ENCODE results near the gene KEL.

The KEL gene

DNA sequence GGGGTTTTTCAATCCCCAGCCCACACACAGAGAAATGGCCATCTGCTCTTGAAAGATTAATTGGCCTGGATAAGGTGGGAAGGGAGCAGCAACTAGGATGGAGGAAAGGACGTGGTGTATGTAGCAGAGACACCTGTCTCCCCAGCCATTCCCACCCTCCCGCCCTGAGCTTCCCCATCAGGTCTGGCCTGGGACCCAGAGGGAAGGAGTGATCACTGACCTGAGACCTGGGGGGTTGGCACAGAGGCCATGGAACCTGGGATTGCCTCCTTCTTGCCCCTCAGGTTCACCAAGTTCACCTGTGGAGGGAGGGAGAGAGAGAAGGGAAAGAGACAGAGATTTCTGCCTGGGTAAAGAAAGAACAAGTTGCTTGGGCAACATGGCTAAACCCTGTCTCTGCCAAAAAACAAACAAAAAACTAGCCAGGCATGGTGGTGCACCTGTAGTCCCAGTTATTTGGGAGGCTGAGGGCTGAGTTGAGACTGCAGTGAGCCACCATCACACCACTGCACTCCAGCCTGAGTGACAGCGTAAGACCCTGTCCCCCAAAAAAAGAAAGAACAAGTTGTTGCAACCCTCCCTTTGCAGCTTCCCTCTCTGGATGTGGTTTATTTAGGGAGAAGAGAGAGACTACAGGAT lies 65.3 kb downstream of the KEL start:
- DNase-seq, result no peak
- H3K27ac ChIP-seq, result no peak overlapping the region
- TF ChIP-seq, protein P1, sequence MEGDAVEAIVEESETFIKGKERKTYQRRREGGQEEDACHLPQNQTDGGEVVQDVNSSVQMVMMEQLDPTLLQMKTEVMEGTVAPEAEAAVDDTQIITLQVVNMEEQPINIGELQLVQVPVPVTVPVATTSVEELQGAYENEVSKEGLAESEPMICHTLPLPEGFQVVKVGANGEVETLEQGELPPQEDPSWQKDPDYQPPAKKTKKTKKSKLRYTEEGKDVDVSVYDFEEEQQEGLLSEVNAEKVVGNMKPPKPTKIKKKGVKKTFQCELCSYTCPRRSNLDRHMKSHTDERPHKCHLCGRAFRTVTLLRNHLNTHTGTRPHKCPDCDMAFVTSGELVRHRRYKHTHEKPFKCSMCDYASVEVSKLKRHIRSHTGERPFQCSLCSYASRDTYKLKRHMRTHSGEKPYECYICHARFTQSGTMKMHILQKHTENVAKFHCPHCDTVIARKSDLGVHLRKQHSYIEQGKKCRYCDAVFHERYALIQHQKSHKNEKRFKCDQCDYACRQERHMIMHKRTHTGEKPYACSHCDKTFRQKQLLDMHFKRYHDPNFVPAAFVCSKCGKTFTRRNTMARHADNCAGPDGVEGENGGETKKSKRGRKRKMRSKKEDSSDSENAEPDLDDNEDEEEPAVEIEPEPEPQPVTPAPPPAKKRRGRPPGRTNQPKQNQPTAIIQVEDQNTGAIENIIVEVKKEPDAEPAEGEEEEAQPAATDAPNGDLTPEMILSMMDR (IDR thresholded peaks at IDR 0.05; ENCODE audit: low read depth, low read length), result no peak
- H3K27me3 ChIP-seq (ENCODE audit: insufficient read depth, low read depth, severe bottlenecking), result no peaks in the 10 kb centered on the region
- H3K36me3 ChIP-seq, result no peaks in the 10 kb centered on the region
- no peaks in the 10 kb centered on the region for H3K9me3 ChIP-seq (ENCODE audit: severe bottlenecking)
- no peak overlapping the region for H3K4me3 ChIP-seq (ENCODE audit: low read depth, low read length)

- Histone ChIP-seq H3K36me3 (no peaks in the 10 kb centered on the region), H3K4me3 (ENCODE audit: low read depth, low read length) (no peak overlapping the region), H3K27me3 (ENCODE audit: insufficient read depth, low read depth, severe bottlenecking) (no peaks in the 10 kb centered on the region), H3K27ac (no peak overlapping the region; the same call in 1 of the 2 replicates), H3K9me3 (ENCODE audit: severe bottlenecking) (no peaks in the 10 kb centered on the region)
- TF ChIP-seq, protein P1 (IDR thresholded peaks at IDR 0.05; ENCODE audit: low read depth, low read length), result no peak
- no peak for DNase-seq
Observed at GRCh38 chr7:142896151-142896550, 66.0 kb downstream of the KEL start.

GRCh38 chr7:142894985-142895593 lies 67.1 kb downstream of the KEL start:
- H3K27ac ChIP-seq, result no peak overlapping the region
- TF ChIP-seq, protein P1 (IDR thresholded peaks at IDR 0.05; ENCODE audit: low read depth, low read length), result no peak
- H3K27me3 ChIP-seq (ENCODE audit: insufficient read depth, low read depth, severe bottlenecking), result no peaks in the 10 kb centered on the region
- DNase-seq, result no peak
- H3K9me3 ChIP-seq (ENCODE audit: severe bottlenecking), result no peaks in the 10 kb centered on the region
- no peaks in the 10 kb centered on the region for H3K36me3 ChIP-seq
- no peak overlapping the region for H3K4me3 ChIP-seq (ENCODE audit: low read depth, low read length)

- no peak for DNase-seq
- Histone ChIP-seq H3K27ac (no peak overlapping the region), H3K36me3 (no peaks in the 10 kb centered on the region), H3K4me3 (ENCODE audit: low read depth, low read length) (no peak overlapping the region), H3K9me3 (ENCODE audit: severe bottlenecking) (no peaks in the 10 kb centered on the region), H3K27me3 (ENCODE audit: insufficient read depth, low read depth, severe bottlenecking) (no peaks in the 10 kb centered on the region)
- TF ChIP-seq, protein P1 (IDR thresholded peaks at IDR 0.05; ENCODE audit: low read depth, low read length), result no peak
Observed at GRCh38 chr7:142894112-142894984, 67.8 kb downstream of the KEL start.

GRCh38 chr7:142892951-142893350 lies 69.2 kb downstream of the KEL start:
- Histone ChIP-seq H3K27me3 (ENCODE audit: insufficient read depth, low read depth, severe bottlenecking) (no peaks in the 10 kb centered on the region), H3K9me3 (ENCODE audit: severe bottlenecking) (no peaks in the 10 kb centered on the region), H3K4me3 (ENCODE audit: low read depth, low read length) (no peak overlapping the region), H3K27ac (no peak overlapping the region), H3K36me3 (no peaks in the 10 kb centered on the region)
- TF ChIP-seq, protein P1 (IDR thresholded peaks at IDR 0.05; ENCODE audit: low read depth, low read length), result no peak
- DNase-seq, result no peak
